GM23338 (cell line): ENCODE results near the gene CAPN14. TPM values are rescaled to one million over a fixed set of nuclear protein-coding genes. Genes with fewer than 3 reads are reported as not detected.

Experiments used
- CREB1 ChIP-seq: fragments of 250-450 bp; sonication (Bioruptor Pico); IDR thresholded peaks from 2 replicates; pipeline ENCODE4 v1.5.0; 2020; ENCODE audit warnings: low read depth, mild to moderate bottlenecking, moderate library complexity
- ETS1 ChIP-seq: IDR thresholded peaks from 2 replicates; pipeline ENCODE4 v1.6.1; 2016; ENCODE audit warnings: antibody characterized with exemption
- JUNB ChIP-seq: IDR thresholded peaks from one replicate; pipeline ENCODE4 v1.6.1; 2016; ENCODE audit warnings: antibody characterized with exemption; ENCODE audit not compliant: unreplicated experiment
- NANOG ChIP-seq: IDR thresholded peaks from 2 replicates; pipeline ENCODE4 v1.6.1; 2016; ENCODE audit warnings: antibody characterized with exemption, borderline replicate concordance
- POLR2AphosphoS5 ChIP-seq: IDR thresholded peaks from 2 replicates; pipeline ENCODE4 v1.6.1; 2016; ENCODE audit warnings: antibody characterized with exemption, low read depth
- REST ChIP-seq: IDR thresholded peaks from one replicate; pipeline ENCODE4 v1.6.1; 2018; ENCODE audit warnings: antibody characterized with exemption; ENCODE audit not compliant: unreplicated experiment
- STAT1 ChIP-seq: IDR thresholded peaks from one replicate; pipeline ENCODE4 v1.6.1; 2016; ENCODE audit warnings: antibody characterized with exemption; ENCODE audit not compliant: unreplicated experiment
- ZNF462 ChIP-seq: fragments of 250-450 bp; sonication (Bioruptor Pico); IDR thresholded peaks from 2 replicates; pipeline ENCODE4 v1.5.0; 2020; ENCODE audit warnings: mild to moderate bottlenecking, moderate library complexity
- polyA plus RNA-seq: library from polyadenylated mRNA; unstranded; fragments of >200 nt; fragmentation: Nextera tagmentation; extraction: Ambion mirVana; gene quantifications from 2 replicates; pipeline ENCODE4 v1.2.1, GENCODE V29; 2016
- total RNA-seq: library from RNA; depleted of rRNA; stranded (reverse); fragments of >200 nt; shearing (Covaris generic); gene quantifications from 2 replicates; pipeline ENCODE4 v1.2.3, GENCODE V29; 2014

Gene CAPN14
- total and polyA plus RNA-seq, 2 experiments from 2014 or later: 0.15 TPM; not detected in 1

- TF ChIP-seq ZNF462 (CRISPR knock-in tag) (no peak), CREB1 (CRISPR knock-in tag) (no peak), ETS1 (no peak), NANOG (no peak), POLR2AphosphoS5 (no peak), JUNB (no peak), STAT1 (no peak), REST (no peak)
Measured at GRCh38 chr2:31214444-31214915, 2.8 kb downstream of the CAPN14 start (continued).
